Activated B cell treated with CpG ODN at 0.5 μM for 24 hours (primary cell): Measurements from ENCODE around the gene CDK19. TPM values are rescaled to one million over a fixed set of nuclear protein-coding genes. Genes with fewer than 3 reads are reported as not detected.

Source experiments
- ATAC-seq: fragments of 200-7000 bp; cut with Tn5 transposase; one replicate; pipeline ENCODE4 v1.10.0; 2021; ENCODE audit warnings: low read depth, mild to moderate bottlenecking, moderate library complexity
- CTCF ChIA-PET: fragments of 350-600 bp; sonication (Branson Sonifier 250); formaldehyde crosslinking; loops from one replicate; lab custom pipeline; 2021; ENCODE audit warnings: antibody characterized with exemption; lab: Charles Lee
- POLR2A ChIA-PET: fragments of 350-600 bp; sonication (Branson Sonifier 250); formaldehyde crosslinking; loops from one replicate; lab custom pipeline; 2021; ENCODE audit warnings: antibody characterized with exemption; lab: Charles Lee
- DNase-seq: peaks from one replicate; pipeline ENCODE4 v3.0.0; 2022
- H3K27ac Mint-ChIP-seq: one replicate; pipeline ENCODE4 v1.8.0; 2020; ENCODE audit warnings: mixed read lengths
- H3K27me3 Mint-ChIP-seq: one replicate; pipeline ENCODE4 v1.8.0; 2021; ENCODE audit warnings: mixed read lengths
- H3K36me3 Mint-ChIP-seq: one replicate; pipeline ENCODE4 v1.8.0; 2021; ENCODE audit warnings: low read depth, mixed read lengths
- H3K4me1 Mint-ChIP-seq: one replicate; pipeline ENCODE4 v1.8.0; 2021; ENCODE audit warnings: mixed read lengths
- H3K4me3 Mint-ChIP-seq: one replicate; pipeline ENCODE4 v1.8.0; 2020; ENCODE audit warnings: mild to moderate bottlenecking, mixed read lengths
- H3K9me3 Mint-ChIP-seq: one replicate; pipeline ENCODE4 v1.8.0; 2020; ENCODE audit warnings: mixed read lengths
- CTCF ChIP-seq: fragments of 200-600 bp; IDR thresholded peaks from one replicate; pipeline ENCODE4 v1.8.0; 2022; ENCODE audit warnings: antibody characterized with exemption, mild to moderate bottlenecking
- intact Hi-C: fragments of 100-400 bp; cut with micrococcal nuclease; formaldehyde crosslinking; loops from one replicate; pipeline ENCODE4 v1.15.1; 2024
- total RNA-seq: library from RNA; stranded (reverse); gene quantifications from 2 replicates; pipeline ENCODE4 v1.2.3, GENCODE V29; 2022

CDK19 gene
- total RNA-seq, 1 donor from 2014 or later = 31.1 TPM

DNA sequence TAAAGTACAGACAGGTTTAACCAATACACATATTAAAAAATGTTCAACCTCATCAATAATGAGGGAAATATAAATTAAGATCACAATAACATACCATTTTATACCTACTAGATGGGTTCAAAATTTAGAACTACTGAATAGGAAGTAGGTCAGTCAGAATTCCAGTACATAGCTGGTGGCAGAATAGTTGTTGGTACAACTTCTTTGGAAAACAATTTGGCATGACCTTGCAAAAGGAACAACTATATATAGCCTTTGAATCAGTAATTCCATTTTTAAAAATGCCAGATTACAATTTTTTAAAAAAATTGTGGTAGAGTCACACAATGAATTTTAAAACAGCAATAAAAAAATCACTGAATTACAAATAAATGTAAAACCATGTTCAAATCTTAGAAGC is 165.6 kb downstream of the CDK19 start:
- ATAC-seq (no peak), DNase-seq (no peak)
- CTCF ChIA-PET = no interaction called here
- no peak overlapping the region for H3K4me3 Mint-ChIP-seq
- no peak overlapping the region for H3K27ac Mint-ChIP-seq
- H3K4me1 Mint-ChIP-seq = no peaks in the 10 kb centered on the region
- H3K9me3 Mint-ChIP-seq = no peaks in the 10 kb centered on the region
- POLR2A ChIA-PET = no interaction called here
- H3K36me3 Mint-ChIP-seq = peaks cover 31% of the 10 kb centered on the region
- H3K27me3 Mint-ChIP-seq = no peaks in the 10 kb centered on the region
- intact Hi-C loops = no loop called here
- TF ChIP-seq CTCF = no peak

GRCh38 chr6:110646951-110647910 is 168.0 kb downstream of the CDK19 start:
- intact Hi-C loops = no loop called here
- Mint-ChIP-seq H3K4me1 (no peaks in the 10 kb centered on the region), H3K4me3 (no peak overlapping the region), H3K27me3 (no peaks in the 10 kb centered on the region), H3K27ac (no peak overlapping the region), H3K9me3 (no peaks in the 10 kb centered on the region), H3K36me3 (peaks cover 26% of the 10 kb centered on the region)
- DNase-seq (no peak), ATAC-seq (no peak)
- POLR2A ChIA-PET = no interaction called here
- CTCF ChIA-PET = no interaction called here
- TF ChIP-seq CTCF = no peak

DNA sequence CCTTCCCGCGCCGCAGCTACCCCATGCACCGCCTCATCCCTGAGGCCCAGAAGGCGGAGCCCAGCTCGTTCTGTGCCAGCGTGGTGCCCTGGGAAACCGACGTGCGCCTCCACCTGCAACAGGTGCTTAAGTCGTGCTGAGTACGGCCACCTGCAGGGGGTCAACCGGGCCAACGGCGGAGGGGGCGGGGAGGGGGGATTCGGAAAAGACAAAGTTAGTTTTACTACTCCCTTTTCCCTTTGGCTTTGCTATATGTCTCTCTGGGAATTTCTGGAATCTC is 168.9 kb downstream of the CDK19 start:
- ATAC-seq (no peak), DNase-seq (no peak)
- CTCF ChIA-PET = no interaction called here
- Mint-ChIP-seq H3K4me1 (no peaks in the 10 kb centered on the region), H3K9me3 (no peaks in the 10 kb centered on the region), H3K27ac (no peak overlapping the region), H3K4me3 (no peak overlapping the region), H3K36me3 (peaks cover 26% of the 10 kb centered on the region), H3K27me3 (no peaks in the 10 kb centered on the region)
- POLR2A ChIA-PET = no interaction called here
- intact Hi-C loops = no loop called here
- TF ChIP-seq CTCF = no peak

DNA sequence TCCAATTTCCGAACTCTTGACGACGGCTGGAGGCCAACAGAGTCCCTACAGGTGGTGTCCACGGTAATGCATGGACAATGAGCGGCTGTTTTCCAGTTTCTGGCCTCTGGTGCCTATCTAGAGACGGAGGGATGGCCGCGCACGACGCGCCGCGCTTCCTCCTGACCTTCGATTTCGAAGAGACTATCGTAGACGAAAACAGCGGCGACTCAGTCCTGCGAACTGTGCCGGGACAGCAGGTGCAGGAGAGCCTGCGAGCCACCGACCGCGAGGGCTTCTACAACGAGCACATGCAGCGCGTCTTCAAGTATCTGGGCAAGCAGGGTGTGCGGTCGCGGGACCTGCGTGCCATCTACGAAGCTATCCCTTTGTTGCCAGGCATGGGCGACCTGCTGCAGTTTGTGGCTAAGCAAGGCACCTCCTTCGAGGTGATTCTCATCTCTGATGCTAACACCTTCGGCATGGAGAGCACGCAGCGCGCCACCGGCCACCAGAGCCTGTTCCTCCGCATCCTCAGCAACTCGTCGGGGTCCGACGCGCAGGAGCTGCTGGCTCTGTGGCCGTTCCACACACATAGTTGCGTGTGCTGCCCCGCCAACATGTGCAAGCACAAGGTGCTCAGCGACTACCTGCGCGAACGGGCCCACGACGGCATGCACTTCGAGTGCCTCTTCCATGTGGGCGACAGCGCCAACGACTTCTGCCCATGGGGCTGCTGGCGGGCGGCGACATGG is 169.4 kb downstream of the CDK19 start:
- H3K27ac Mint-ChIP-seq = no peak overlapping the region
- no peak for TF ChIP-seq CTCF
- ATAC-seq = no peak
- H3K27me3 Mint-ChIP-seq = no peaks in the 10 kb centered on the region
- POLR2A ChIA-PET = no interaction called here
- H3K4me1 Mint-ChIP-seq = no peaks in the 10 kb centered on the region
- H3K36me3 Mint-ChIP-seq = peaks cover 29% of the 10 kb centered on the region
- H3K9me3 Mint-ChIP-seq = no peaks in the 10 kb centered on the region
- CTCF ChIA-PET = no interaction called here
- intact Hi-C loops = no loop called here
- H3K4me3 Mint-ChIP-seq = no peak overlapping the region
- no peak for DNase-seq

GRCh38 chr6:110643175-110643574 is 172.1 kb downstream of the CDK19 start:
- no peak for TF ChIP-seq CTCF
- Mint-ChIP-seq H3K36me3 (peaks cover 37% of the 10 kb centered on the region), H3K4me3 (no peak overlapping the region), H3K27ac (no peak overlapping the region), H3K9me3 (no peaks in the 10 kb centered on the region), H3K4me1 (no peaks in the 10 kb centered on the region), H3K27me3 (no peaks in the 10 kb centered on the region)
- no peak for DNase-seq
- ChIA-PET POLR2A (interaction anchor here (0.6 kb wide), 1 partner anchor 297 kb away, joined by 5 read pairs; no protein-coding TSS in a partner anchor), CTCF (no interaction called here)
- ATAC-seq = no peak
- intact Hi-C loops = no loop called here
